Measurements from ENCODE around the gene SLC24A3. TPM values are rescaled to one million over a fixed set of nuclear protein-coding genes. Genes with fewer than 3 reads are reported as not detected.

Gene SLC24A3
- total RNA-seq, 2 donors from 2014 or later: 1.4 to 3.7 TPM

- H3K36me3 ChIP-seq: no peaks in the 10 kb centered on the region
- no peak for DNase-seq (ENCODE audit: low spot score)
- H3K9me3 ChIP-seq: no peaks in the 10 kb centered on the region
- TF ChIP-seq CTCF (IDR thresholded peaks at IDR 0.05): no peak
- no peak overlapping the region for H3K27ac ChIP-seq
- no peaks in the 10 kb centered on the region for H3K27me3 ChIP-seq
- no peak overlapping the region for H3K4me3 ChIP-seq
- no peaks in the 10 kb centered on the region for H3K4me1 ChIP-seq
Measured at GRCh38 chr20:19466206-19466928, 253.9 kb downstream of the SLC24A3 start.

GRCh38 chr20:19473216-19473921 is 260.9 kb downstream of the SLC24A3 start:
- Histone ChIP-seq H3K4me1 (no peaks in the 10 kb centered on the region), H3K4me3 (no peak overlapping the region), H3K27me3 (no peaks in the 10 kb centered on the region), H3K27ac (no peak overlapping the region), H3K9me3 (no peaks in the 10 kb centered on the region), H3K36me3 (no peaks in the 10 kb centered on the region)
- no peak for DNase-seq (ENCODE audit: low spot score)
- no peak for TF ChIP-seq CTCF (IDR thresholded peaks at IDR 0.05)

GRCh38 chr20:19473922-19474286 is 261.5 kb downstream of the SLC24A3 start:
- no peak overlapping the region for H3K4me3 ChIP-seq
- no peaks in the 10 kb centered on the region for H3K27me3 ChIP-seq
- no peaks in the 10 kb centered on the region for H3K4me1 ChIP-seq
- no peaks in the 10 kb centered on the region for H3K9me3 ChIP-seq
- no peak for TF ChIP-seq CTCF (IDR thresholded peaks at IDR 0.05)
- DNase-seq (ENCODE audit: low spot score): no peak
- H3K27ac ChIP-seq: no peak overlapping the region
- H3K36me3 ChIP-seq: no peaks in the 10 kb centered on the region

GRCh38 chr20:19478320-19478895 is 266.0 kb downstream of the SLC24A3 start:
- no peaks in the 10 kb centered on the region for H3K9me3 ChIP-seq
- H3K4me3 ChIP-seq: no peak overlapping the region
- DNase-seq (ENCODE audit: low spot score): no peak
- no peaks in the 10 kb centered on the region for H3K4me1 ChIP-seq
- H3K36me3 ChIP-seq: no peaks in the 10 kb centered on the region
- H3K27ac ChIP-seq: no peak overlapping the region
- no peaks in the 10 kb centered on the region for H3K27me3 ChIP-seq
- no peak for TF ChIP-seq CTCF (IDR thresholded peaks at IDR 0.05)

- H3K9me3 ChIP-seq: no peaks in the 10 kb centered on the region
- H3K27me3 ChIP-seq: no peaks in the 10 kb centered on the region
- H3K4me3 ChIP-seq: no peak overlapping the region
- H3K27ac ChIP-seq: no peak overlapping the region
- no peak for TF ChIP-seq CTCF (IDR thresholded peaks at IDR 0.05)
- H3K4me1 ChIP-seq: no peaks in the 10 kb centered on the region
- no peaks in the 10 kb centered on the region for H3K36me3 ChIP-seq
- DNase-seq (ENCODE audit: low spot score): no peak
Measured at GRCh38 chr20:19482726-19483125, 270.3 kb downstream of the SLC24A3 start.
